Esophagus squamous epithelium (tissue), 4 donors: ENCODE data around the gene ZC3HAV1L.

ENCODE experiments used
- CTCF ChIP-seq, 6 experiments: fragments of 450-650 bp in 4 of 6; fragments of 200-600 bp in 2 of 6; sonication (generic) in 2 of 6; IDR thresholded peaks; one replicate each; pipeline ENCODE4 v1.5.1; 2016 to 2019; ENCODE audit warnings: antibody characterized with exemption in 6 of 6, mild to moderate bottlenecking in 4 of 6, moderate library complexity in 4 of 6
- POLR2A ChIP-seq, 4 donors: fragments of 450-650 bp; IDR thresholded peaks; one replicate each; pipeline ENCODE4 v1.6.1; 2017; ENCODE audit warnings: antibody characterized with exemption in 4 of 4, mild to moderate bottlenecking in 4 of 4, moderate library complexity in 3 of 4

- TF ChIP-seq POLR2A (IDR thresholded peaks at IDR 0.05) (no peak), CTCF (IDR thresholded peaks at IDR 0.05) (no peak)
Measured at GRCh38 chr7:139046143-139046542, 10.3 kb upstream of the ZC3HAV1L start.
